Keratinocyte (primary cell): ENCODE data around the gene PTGS2. TPM values are rescaled to one million over a fixed set of nuclear protein-coding genes. Genes with fewer than 3 reads are reported as not detected.

ENCODE experiments used
- DNase-seq: peaks from one replicate; pipeline ENCODE4 v3.0.0-alpha.2; 2011; ENCODE audit warnings: low read depth, missing footprints, low spot score
- FAIRE-seq: peaks from 2 replicates; lab custom pipeline; 2011; peaks lifted over from hg19 to GRCh38; lab: Jason Lieb, UNC
- H2AFZ ChIP-seq: 2 replicates; pipeline ENCODE4 v1.6.0; 2012; ENCODE audit warnings: low read length, control low read depth, inconsistent platforms; ENCODE audit not compliant: control insufficient read depth
- H3K27ac ChIP-seq: 2 replicates; pipeline ENCODE4 v1.5.1; 2011; ENCODE audit warnings: low read length; ENCODE audit not compliant: control insufficient read depth, insufficient read depth
- H3K27me3 ChIP-seq: 3 replicates; pipeline ENCODE4 v1.6.0; 2011; ENCODE audit warnings: low read length; ENCODE audit not compliant: control insufficient read depth, insufficient read depth; ENCODE audit errors: extremely low read depth
- H3K36me3 ChIP-seq, 2 experiments: 2 replicates in 1 of 2; 3 replicates in 1 of 2; pipeline ENCODE4 v1.5.1; 2011; ENCODE audit warnings: low read length in 2 of 2, mild to moderate bottlenecking in 1 of 2; ENCODE audit not compliant: control insufficient read depth in 2 of 2, insufficient read depth in 2 of 2; ENCODE audit errors: extremely low read depth in 1 of 2
- H3K4me1 ChIP-seq: 3 replicates; pipeline ENCODE4 v1.5.1; 2011; ENCODE audit warnings: low read length; ENCODE audit not compliant: control insufficient read depth, insufficient read depth; ENCODE audit errors: extremely low read depth
- H3K4me2 ChIP-seq: 3 replicates; pipeline ENCODE4 v1.6.0; 2011; ENCODE audit warnings: low read depth, low read length; ENCODE audit not compliant: control insufficient read depth, insufficient read depth; ENCODE audit errors: extremely low read depth
- H3K4me3 ChIP-seq, 3 experiments: fragments of 200-600 bp in 1 of 3; sonication (generic) in 1 of 3; 2 replicates in 2 of 3; 3 replicates in 1 of 3; pipeline ENCODE4 v1.5.1; 2011 to 2016; ENCODE audit warnings: low read length in 3 of 3, mild to moderate bottlenecking in 3 of 3, control low read depth in 2 of 3, inconsistent platforms in 1 of 3, low read depth in 1 of 3, mixed read lengths in 1 of 3, mixed run types in 1 of 3, moderate library complexity in 1 of 3; ENCODE audit not compliant: control insufficient read depth in 2 of 3, insufficient read depth in 2 of 3; ENCODE audit errors: extremely low read depth in 1 of 3
- H3K79me2 ChIP-seq: 2 replicates; pipeline ENCODE4 v1.6.0; 2012; ENCODE audit warnings: low read length; ENCODE audit not compliant: control insufficient read depth, insufficient read depth
- H3K9ac ChIP-seq: 3 replicates; pipeline ENCODE4 v1.6.0; 2011; ENCODE audit warnings: low read length; ENCODE audit not compliant: control insufficient read depth, insufficient read depth; ENCODE audit errors: extremely low read depth
- H3K9me1 ChIP-seq: 3 replicates; pipeline ENCODE4 v1.6.0; 2011; ENCODE audit warnings: low read length; ENCODE audit not compliant: control insufficient read depth, insufficient read depth; ENCODE audit errors: extremely low read depth
- H3K9me3 ChIP-seq: 2 replicates; pipeline ENCODE4 v1.5.1; 2012; ENCODE audit warnings: low read depth, low read length; ENCODE audit not compliant: control insufficient read depth
- H4K20me1 ChIP-seq: 3 replicates; pipeline ENCODE4 v1.6.0; 2011; ENCODE audit warnings: low read length; ENCODE audit not compliant: control insufficient read depth, insufficient read depth; ENCODE audit errors: extremely low read depth
- EZH2 ChIP-seq: IDR thresholded peaks from one replicate; pipeline ENCODE4 v1.6.1; 2012; ENCODE audit warnings: inconsistent platforms, mild to moderate bottlenecking, low read length, moderate library complexity
- dilution Hi-C: fragments of 300-500 bp; cut with MboI; formaldehyde crosslinking; loops from one replicate; pipeline ENCODE4 v1.7.0; 2020; ENCODE audit warnings: low sequenced_read_pairs; ENCODE audit not compliant: extremely low pct_ligation_motif_present
- polyA plus RNA-seq, 5 experiments: library from polyadenylated mRNA; depleted of rRNA in 3 of 5; stranded (reverse) in 3 of 5; stranded (forward) in 1 of 5; unstranded in 1 of 5; fragments of >200 nt; gene quantifications; 1 replicate in 1 of 5; 2 replicates in 3 of 5; 3 replicates in 1 of 5; pipeline versions ENCODE4 v1.2.1 to v1.2.3, GENCODE V29; 2011 to 2012; ENCODE audit warnings: missing spikeins in 2 of 5, low read depth in 1 of 5, low replicate concordance in 1 of 5
- TF ChIP-seq, protein P1 (sequence below), 3 experiments: IDR thresholded peaks in 1 of 3; conservative IDR thresholded peaks in 1 of 3; optimal IDR thresholded peaks in 1 of 3; 2 replicates in 2 of 3; 3 replicates in 1 of 3; pipeline versions ENCODE3 to v1.5.1; 2011; ENCODE audit warnings: low read length in 3 of 3, mild to moderate bottlenecking in 3 of 3, moderate library complexity in 2 of 3, control low read depth in 1 of 3, inconsistent platforms in 1 of 3; ENCODE audit not compliant: insufficient read depth in 2 of 3; ENCODE audit errors: extremely low read depth in 1 of 3

PTGS2 gene
- polyA plus RNA-seq, 1 donor (not counting 4 experiments of a cell fraction or from before 2014, with no cell fraction given) = 117 TPM

DNA sequence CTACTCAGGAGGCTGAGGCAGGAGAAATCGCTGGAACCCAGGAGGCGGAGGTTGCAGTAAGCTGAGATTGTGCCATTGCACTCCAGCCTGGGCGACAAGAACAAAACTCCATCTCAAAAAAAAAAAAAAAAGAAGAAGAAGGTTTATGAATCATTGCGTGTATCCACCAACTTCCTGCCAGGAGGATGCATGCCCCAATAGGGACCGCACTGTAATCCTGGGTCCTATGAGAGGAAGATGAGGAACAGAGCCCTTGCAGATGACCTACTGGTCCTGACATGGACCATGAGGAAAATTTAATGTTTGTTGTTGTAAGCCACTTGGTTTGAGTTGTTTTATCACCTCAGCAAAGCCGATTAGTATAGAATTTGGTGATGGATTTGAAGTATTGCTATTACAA is 56.7 kb downstream of the PTGS2 start:
- Histone ChIP-seq H3K9me1 (no peaks in the 10 kb centered on the region), H3K9ac (no peak overlapping the region), H3K4me2 (no peak overlapping the region), H3K27ac (no peak overlapping the region), H4K20me1 (no peaks in the 10 kb centered on the region), H3K79me2 (no peaks in the 10 kb centered on the region), H3K36me3 (no peaks in the 10 kb centered on the region), H3K9me3 (no peaks in the 10 kb centered on the region), H3K4me3 (no peak overlapping the region), H3K4me1 (peaks cover 9% of the 10 kb centered on the region), H2AFZ (no peak overlapping the region), H3K27me3 (no peaks in the 10 kb centered on the region)
- DNase-seq = no peak
- TF ChIP-seq, protein P1, sequence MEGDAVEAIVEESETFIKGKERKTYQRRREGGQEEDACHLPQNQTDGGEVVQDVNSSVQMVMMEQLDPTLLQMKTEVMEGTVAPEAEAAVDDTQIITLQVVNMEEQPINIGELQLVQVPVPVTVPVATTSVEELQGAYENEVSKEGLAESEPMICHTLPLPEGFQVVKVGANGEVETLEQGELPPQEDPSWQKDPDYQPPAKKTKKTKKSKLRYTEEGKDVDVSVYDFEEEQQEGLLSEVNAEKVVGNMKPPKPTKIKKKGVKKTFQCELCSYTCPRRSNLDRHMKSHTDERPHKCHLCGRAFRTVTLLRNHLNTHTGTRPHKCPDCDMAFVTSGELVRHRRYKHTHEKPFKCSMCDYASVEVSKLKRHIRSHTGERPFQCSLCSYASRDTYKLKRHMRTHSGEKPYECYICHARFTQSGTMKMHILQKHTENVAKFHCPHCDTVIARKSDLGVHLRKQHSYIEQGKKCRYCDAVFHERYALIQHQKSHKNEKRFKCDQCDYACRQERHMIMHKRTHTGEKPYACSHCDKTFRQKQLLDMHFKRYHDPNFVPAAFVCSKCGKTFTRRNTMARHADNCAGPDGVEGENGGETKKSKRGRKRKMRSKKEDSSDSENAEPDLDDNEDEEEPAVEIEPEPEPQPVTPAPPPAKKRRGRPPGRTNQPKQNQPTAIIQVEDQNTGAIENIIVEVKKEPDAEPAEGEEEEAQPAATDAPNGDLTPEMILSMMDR (optimal IDR thresholded peaks at IDR 0.05 in 1 of 3, IDR thresholded peaks at IDR 0.05 in 1 of 3, conservative IDR thresholded peaks at IDR 0.05 in 1 of 3; ENCODE audit: extremely low read depth in 1 of 3, insufficient read depth in 2 of 3, low read length in 3 of 3) = no peak
- TF ChIP-seq EZH2 = no peak
- no peak for FAIRE-seq
- dilution Hi-C loops = loop anchor here (25.0 kb wide), 1 partner anchor 364 kb away; no protein-coding TSS in a partner anchor

Other genes with a start within 250 kb of the PTGS2 start
- not detected in 3 replicates for gene PDC, start 219.3 kb downstream of the PTGS2 start, polyA plus RNA-seq
- gene PLA2G4A, start 148.5 kb upstream of the PTGS2 start, polyA plus RNA-seq = 11.9 to 46.4 TPM (median 29.2 TPM) in 3 replicates